ENCODE data around the gene BACH2. TPM values are rescaled to one million over a fixed set of nuclear protein-coding genes. Genes with fewer than 3 reads are reported as not detected.

BACH2 gene
- total and polyA plus RNA-seq, 10 of the 15 experiments (the other 5 are each of a cell fraction or from before 2014, with no cell fraction given): 0.03 to 0.28 (median 0.04) TPM; not detected in 3

- CTCF ChIA-PET: no interaction called here
- FAIRE-seq: no peak
- TF ChIP-seq TCF3 (IDR thresholded peaks at IDR 0.05; ENCODE audit: borderline replicate concordance, insufficient read depth, low read depth, low read length): no peak
- TF ChIP-seq FOXM1 (IDR thresholded peaks at IDR 0.05; ENCODE audit: low read depth, low read length): no peak
- TF ChIP-seq PAX5 (IDR thresholded peaks at IDR 0.05; ENCODE audit: borderline replicate concordance, low read depth, low read length): no peak
- TF ChIP-seq ZBTB11 (CRISPR knock-in tag; IDR thresholded peaks at IDR 0.05): no peak
- no peak for TF ChIP-seq SUZ12 (IDR thresholded peaks at IDR 0.05; ENCODE audit: unreplicated experiment)
- TF ChIP-seq E4F1 (IDR thresholded peaks at IDR 0.05; ENCODE audit: borderline replicate concordance, partially characterized antibody): no peak
- TF ChIP-seq PAX8 (IDR thresholded peaks at IDR 0.05): no peak
- TF ChIP-seq JUNB (IDR thresholded peaks at IDR 0.05): no peak
- SMC1A ChIA-PET (ENCODE audit: uncharacterized antibody, unreplicated experiment): interaction anchor here (0.6 kb wide), 1 partner anchor 19 kb away, joined by 3 read pairs; no protein-coding TSS in a partner anchor
- Histone ChIP-seq H3K79me2 (ENCODE audit: control insufficient read depth, insufficient read depth, low read length) (no peaks in the 10 kb centered on the region), H2AFZ (ENCODE audit: control insufficient read depth, low read depth, low read length) (no peak overlapping the region), H3K36me3 (ENCODE audit: control insufficient read depth in 2 of 2, insufficient read depth in 2 of 2, low read length in 1 of 2) (no peaks in the 10 kb centered on the region), H3K9me3 (replicated peaks; ENCODE audit: control insufficient read depth, insufficient read depth, low read length) (no peaks in the 10 kb centered on the region), H4K20me1 (ENCODE audit: control insufficient read depth, insufficient read depth) (no peaks in the 10 kb centered on the region), H3K4me2 (ENCODE audit: control insufficient read depth, insufficient read depth) (no peak overlapping the region), H3K27ac (ENCODE audit: control insufficient read depth, insufficient read depth) (no peak overlapping the region), H3K27me3 (replicated peaks in 1 of 2; ENCODE audit: control insufficient read depth in 2 of 2, insufficient read depth in 2 of 2, low read length in 1 of 2) (no peaks in the 10 kb centered on the region), H3K4me1 (ENCODE audit: control insufficient read depth, insufficient read depth, low read length) (no peaks in the 10 kb centered on the region), H3K4me3 (no peak overlapping the region), H3K9ac (ENCODE audit: control insufficient read depth, insufficient read depth, low read length) (no peak overlapping the region)
- RAD21 ChIA-PET (ENCODE audit: unreplicated experiment): no interaction called here
- no TSS peak for BruUV-seq (replicated peaks)
- no peak for ATAC-seq
- 1% methylated on average over 4 of the region's 4 CpGs for WGBS (ENCODE audit: insufficient coverage, insufficient replicate concordance, low lambda C conversion rate, missing lambda C conversion rate)
- in situ Hi-C loops (cut with MboI) (no loop called here), intact Hi-C loops (cut with micrococcal nuclease; ENCODE audit: unreplicated experiment) (no loop called here)
- DNase-seq (ENCODE audit: low read depth, low spot score): no peak
- POLR2A ChIA-PET: no interaction called here
Measured at GRCh38 chr6:90169374-90169773, 127.3 kb downstream of the BACH2 start.
